AG09319 (cell line): ENCODE measurements around the gene PYY.
"Not testable (repeated sequence)": the region's sequence is repeated elsewhere in the genome, so short reads cannot be mapped to it uniquely, and the experiment has no call there.

Experiments
- DNase-seq: peaks from one replicate; pipeline ENCODE4 v3.0.0-alpha.2; 2010; ENCODE audit warnings: low read depth; ENCODE audit errors: extremely low read depth
- CTCF ChIP-seq: IDR thresholded peaks from 2 replicates; pipeline ENCODE4 v1.5.1; 2011; ENCODE audit warnings: low read depth, mild to moderate bottlenecking, inconsistent platforms, low read length, moderate library complexity

The PYY gene

GRCh38 chr17:43975898-43976297 lies 22.2 kb upstream of the PYY start:
- DNase-seq: no peak
- TF ChIP-seq CTCF: no peak

- no peak for DNase-seq
- TF ChIP-seq CTCF: no peak
Measured at GRCh38 chr17:43974382-43975266, 20.9 kb upstream of the PYY start.

- DNase-seq: not testable (repeated sequence)
Measured at GRCh38 chr17:43972444-43973212, 18.9 kb upstream of the PYY start.

- not testable (repeated sequence) for DNase-seq
Measured at GRCh38 chr17:43971436-43971835, 17.7 kb upstream of the PYY start.

GRCh38 chr17:43970366-43970765 lies 16.6 kb upstream of the PYY start:
- no peak for TF ChIP-seq CTCF
- DNase-seq: no peak

- no peak for DNase-seq
- no peak for TF ChIP-seq CTCF
Measured at GRCh38 chr17:43967251-43967875, 13.6 kb upstream of the PYY start.

- DNase-seq: no peak
- TF ChIP-seq CTCF: no peak
Measured at GRCh38 chr17:43966276-43966675, 12.5 kb upstream of the PYY start.

- no peak for DNase-seq
- no peak for TF ChIP-seq CTCF
Measured at GRCh38 chr17:43962479-43962878, 8.7 kb upstream of the PYY start.
